HepG2 (cell line): Measurements from ENCODE around the gene SLAIN2. TPM values are rescaled to one million over a fixed set of nuclear protein-coding genes. Genes with fewer than 3 reads are reported as not detected.

Experiments
- ATAC-seq: fragments of 200-7000 bp; cut with Tn5 transposase; 3 replicates; pipeline ENCODE4 v1.9.1; 2020; ENCODE audit warnings: mild to moderate bottlenecking, moderate library complexity
- BruUV-seq: library from RNA; stranded (reverse); fragments of 400-500 nt; replicated peaks from 2 replicates; lab custom pipeline; 2021; lab: Mats Ljungman, UMichigan
- CTCF ChIA-PET: fragments of 300-600 bp; formaldehyde crosslinking; extraction: SDS; loops from one replicate; lab custom pipeline; 2021; ENCODE audit warnings: low total read pairs, inconsistent platforms, low intra/inter-chr PET ratio; lab: Yijun Ruan, JAX
- POLR2A ChIA-PET: fragments of 350-600 bp; sonication (Branson Sonifier 250); formaldehyde crosslinking; loops from one replicate; lab custom pipeline; 2020; ENCODE audit warnings: antibody characterized with exemption, inconsistent platforms; lab: Yijun Ruan, JAX
- DNase-seq: peaks from one replicate; pipeline ENCODE4 v3.0.0-alpha.2; 2015; ENCODE audit warnings: low spot score
- FAIRE-seq: peaks from 3 replicates; lab custom pipeline; 2011; peaks lifted over from hg19 to GRCh38; lab: Jason Lieb, UNC
- H2AFZ ChIP-seq: one replicate; pipeline ENCODE4 v1.6.1; 2011; ENCODE audit warnings: low read length, inconsistent platforms
- H3K27ac ChIP-seq: fragments of 300-600 bp; 3 replicates; pipeline ENCODE4 v1.8.0; 2011; ENCODE audit warnings: mixed run types, mild to moderate bottlenecking, mixed read lengths, low read length, inconsistent platforms; ENCODE audit not compliant: insufficient read depth; ENCODE audit errors: extremely low read length
- H3K27me3 ChIP-seq, 2 experiments: fragments of 200-600 bp in 1 of 2; 2 replicates in 1 of 2; 3 replicates in 1 of 2; pipeline versions ENCODE4 v1.6.0 to v1.8.0; 2011; ENCODE audit warnings: low read length in 2 of 2, mild to moderate bottlenecking in 2 of 2, moderate library complexity in 2 of 2, inconsistent platforms in 1 of 2; ENCODE audit not compliant: insufficient read depth in 2 of 2, control insufficient read depth in 1 of 2
- H3K36me3 ChIP-seq, 2 experiments: fragments of 200-600 bp in 1 of 2; replicated peaks in 1 of 2; 2 replicates in 1 of 2; 3 replicates in 1 of 2; pipeline versions ENCODE4 v1.5.1 to v1.8.0; 2011; ENCODE audit warnings: low read length in 2 of 2, inconsistent platforms in 1 of 2; ENCODE audit not compliant: insufficient read depth in 2 of 2, control insufficient read depth in 1 of 2
- H3K4me1 ChIP-seq: 2 replicates; pipeline ENCODE4 v1.5.1; 2012; ENCODE audit warnings: low read length, inconsistent platforms; ENCODE audit not compliant: insufficient read depth
- H3K4me2 ChIP-seq: 2 replicates; pipeline ENCODE4 v1.6.0; 2011; ENCODE audit warnings: low read depth, low read length, inconsistent platforms
- H3K4me3 ChIP-seq, 3 experiments: fragments of 200-600 bp in 1 of 3; sonication (generic), shearing (Covaris generic) in 1 of 3; replicated peaks in 1 of 3; 2 replicates each; pipeline ENCODE4 v1.5.1; 2011 to 2016; ENCODE audit warnings: low read length in 3 of 3, inconsistent platforms in 2 of 3, low read depth in 2 of 3, mild to moderate bottlenecking in 2 of 3, control low read depth in 1 of 3, mixed read lengths in 1 of 3; ENCODE audit not compliant: insufficient read depth in 1 of 3
- H3K79me2 ChIP-seq: one replicate; pipeline ENCODE4 v1.6.1; 2011; ENCODE audit warnings: low read length, inconsistent platforms; ENCODE audit not compliant: insufficient read depth
- H3K9ac ChIP-seq: 2 replicates; pipeline ENCODE4 v1.6.0; 2011; ENCODE audit warnings: mild to moderate bottlenecking, low read depth, low read length, inconsistent platforms; ENCODE audit not compliant: insufficient read depth
- H3K9me3 ChIP-seq: 2 replicates; pipeline ENCODE4 v1.5.1; 2012; ENCODE audit warnings: mild to moderate bottlenecking, low read length
- H4K20me1 ChIP-seq: 2 replicates; pipeline ENCODE4 v1.6.0; 2011; ENCODE audit warnings: inconsistent platforms, mild to moderate bottlenecking, low read length, moderate library complexity; ENCODE audit not compliant: insufficient read depth
- ETV5 ChIP-seq: IDR thresholded peaks from 2 replicates; pipeline ENCODE4 v1.6.1; 2018; ENCODE audit warnings: missing biosample characterization, missing genetic modification reagents, inconsistent platforms, borderline replicate concordance
- GATAD1 ChIP-seq: IDR thresholded peaks from 2 replicates; pipeline ENCODE4 v1.6.1; 2016; ENCODE audit warnings: missing genetic modification reagents, missing compliant biosample characterization
- MAFF ChIP-seq: IDR thresholded peaks from 2 replicates; pipeline ENCODE4 v1.6.1; 2011; ENCODE audit warnings: low read depth, low read length, improper control_type of control experiment
- MAX ChIP-seq: IDR thresholded peaks from 2 replicates; pipeline ENCODE4 v1.6.1; 2012; ENCODE audit warnings: inconsistent platforms
- MIER2 ChIP-seq: IDR thresholded peaks from 2 replicates; pipeline ENCODE4 v1.6.1; 2016; ENCODE audit warnings: missing biosample characterization, missing genetic modification reagents
- PAF1 ChIP-seq: IDR thresholded peaks from 2 replicates; pipeline ENCODE4 v1.6.1; 2016; ENCODE audit warnings: missing genetic modification reagents, missing compliant biosample characterization
- PAXIP1 ChIP-seq: sonication (generic); formaldehyde crosslinking; conservative IDR thresholded peaks from 2 replicates; pipeline ENCODE4 v1.4.0; 2020; ENCODE audit warnings: mild to moderate bottlenecking, missing genetic modification reagents, moderate library complexity
- RAD21 ChIP-seq: fragments of 450-650 bp; formaldehyde crosslinking; IDR thresholded peaks from 2 replicates; pipeline ENCODE4 v1.5.0; 2020; ENCODE audit warnings: mild to moderate bottlenecking
- ZBTB39 ChIP-seq: sonication (generic); formaldehyde crosslinking; IDR thresholded peaks from 2 replicates; pipeline ENCODE4 v1.5.0; 2020; ENCODE audit warnings: missing genetic modification reagents
- ZBTB44 ChIP-seq: sonication (generic); formaldehyde crosslinking; IDR thresholded peaks from 2 replicates; pipeline ENCODE4 v1.4.0; 2020; ENCODE audit warnings: missing genetic modification reagents
- ZFY ChIP-seq: sonication (generic); formaldehyde crosslinking; IDR thresholded peaks from 2 replicates; pipeline ENCODE4 v1.4.0; 2020; ENCODE audit warnings: missing genetic modification reagents
- ZNF333 ChIP-seq: sonication (generic); formaldehyde crosslinking; IDR thresholded peaks from 2 replicates; pipeline ENCODE4 v1.4.0; 2020; ENCODE audit warnings: mild to moderate bottlenecking, missing genetic modification reagents, borderline replicate concordance
- ZNF33A ChIP-seq: sonication (generic); formaldehyde crosslinking; IDR thresholded peaks from 2 replicates; pipeline ENCODE4 v1.5.1; 2020; ENCODE audit warnings: missing genetic modification reagents, mild to moderate bottlenecking, moderate library complexity, borderline replicate concordance
- ZNF674 ChIP-seq: sonication (generic); formaldehyde crosslinking; IDR thresholded peaks from 2 replicates; pipeline ENCODE4 v1.5.0; 2020; ENCODE audit warnings: low read depth, mild to moderate bottlenecking, missing genetic modification reagents
- WGBS: methylation state at CpG from one replicate; pipeline ENCODE4 v1.1.6; 2017; ENCODE audit warnings: low lambda C conversion rate; 5-methylcytosine and 5-hydroxymethylcytosine counted together
- in situ Hi-C: cut with HindIII; loops from 2 replicates; pipeline ENCODE4 v1.10.0; 2017; ENCODE audit warnings: low pct_unique_long_range_greater_than_20kb; ENCODE audit not compliant: extremely low pct_ligation_motif_present
- intact Hi-C: fragments of 100-400 bp; cut with micrococcal nuclease; formaldehyde crosslinking; loops from one replicate; pipeline ENCODE4 v1.10.0; 2022; ENCODE audit not compliant: unreplicated experiment
- polyA plus RNA-seq, 8 experiments: library from polyadenylated mRNA; depleted of rRNA in 3 of 8; stranded (reverse) in 7 of 8; unstranded in 1 of 8; fragments of >200 nt; fragmentation: Illumina TruSeq in 4 of 8; extraction: Trizol in 4 of 8; gene quantifications; 2 replicates each; pipeline versions ENCODE4 v1.2.1 to v1.2.3, GENCODE V29; 2011 to 2016; ENCODE audit warnings: low read depth in 4 of 8, missing spikeins in 1 of 8, mixed read lengths in 1 of 8; ENCODE audit not compliant: insufficient read depth in 1 of 8
- total RNA-seq, 5 experiments: library from RNA; depleted of rRNA; stranded (reverse); fragments of >200 nt; fragmentation: Illumina TruSeq; extraction: Trizol; gene quantifications; 2 replicates each; pipeline ENCODE4 v1.2.3, GENCODE V29; 2016; ENCODE audit warnings: low read depth in 1 of 5

The SLAIN2 gene
- total and polyA plus RNA-seq, 2 of the 13 experiments (the other 11 are each of a cell fraction or from before 2014, with no cell fraction given) = 20.7 to 22.5 TPM

GRCh38 chr4:48429709-48430474 lies 88.6 kb downstream of the SLAIN2 start:
- Histone ChIP-seq H2AFZ (no peak overlapping the region), H3K27ac (no peak overlapping the region), H3K27me3 (no peaks in the 10 kb centered on the region), H3K36me3 (no peaks in the 10 kb centered on the region), H3K4me3 (no peak overlapping the region), H3K9ac (no peak overlapping the region), H3K9me3 (no peaks in the 10 kb centered on the region), H3K4me1 (no peaks in the 10 kb centered on the region), H4K20me1 (no peaks in the 10 kb centered on the region), H3K4me2 (no peak overlapping the region), H3K79me2 (no peaks in the 10 kb centered on the region)
- intact Hi-C loops = loop anchor here (10.0 kb wide), 1 partner anchor 115 kb away; no protein-coding TSS in a partner anchor
- BruUV-seq = no TSS peak
- POLR2A ChIA-PET = no interaction called here
- DNase-seq (no peak), ATAC-seq (no peak; the same call in 2 of the 3 replicates), FAIRE-seq (no peak)
- in situ Hi-C loops = no loop called here
- 43% methylated on average over 1 of the region's 1 CpG for WGBS
- CTCF ChIA-PET = no interaction called here
- TF ChIP-seq ZNF33A (CRISPR knock-in tag) (no peak), MAX (no peak), PAF1 (CRISPR knock-in tag) (no peak), PAXIP1 (CRISPR knock-in tag) (no peak), ZNF674 (CRISPR knock-in tag) (no peak), ZBTB39 (CRISPR knock-in tag) (no peak), ETV5 (CRISPR knock-in tag) (no peak), ZNF333 (CRISPR knock-in tag) (no peak), GATAD1 (CRISPR knock-in tag) (no peak), ZBTB44 (no peak), RAD21 (CRISPR knock-in tag) (no peak), MIER2 (CRISPR knock-in tag) (no peak), MAFF (no peak), ZFY (CRISPR knock-in tag) (no peak)
